Hematopoietic multipotent progenitor cell treated with erythropoietin and hydrocortisone succinate and interleukin-3 and kit ligand, for 17 days (in vitro differentiated cells): ENCODE measurements around the gene MTCH1.
A peak's percentile ranks its signal among the peaks of the same experiment; 100 is the strongest.
"Not testable (repeated sequence)": the region's sequence is repeated elsewhere in the genome, so short reads cannot be mapped to it uniquely, and the experiment has no call there.

ENCODE experiments used
- DNase-seq: peaks from one replicate; pipeline ENCODE4 v3.0.0-alpha.2; 2015; ENCODE audit warnings: low spot score

MTCH1 gene

DNA sequence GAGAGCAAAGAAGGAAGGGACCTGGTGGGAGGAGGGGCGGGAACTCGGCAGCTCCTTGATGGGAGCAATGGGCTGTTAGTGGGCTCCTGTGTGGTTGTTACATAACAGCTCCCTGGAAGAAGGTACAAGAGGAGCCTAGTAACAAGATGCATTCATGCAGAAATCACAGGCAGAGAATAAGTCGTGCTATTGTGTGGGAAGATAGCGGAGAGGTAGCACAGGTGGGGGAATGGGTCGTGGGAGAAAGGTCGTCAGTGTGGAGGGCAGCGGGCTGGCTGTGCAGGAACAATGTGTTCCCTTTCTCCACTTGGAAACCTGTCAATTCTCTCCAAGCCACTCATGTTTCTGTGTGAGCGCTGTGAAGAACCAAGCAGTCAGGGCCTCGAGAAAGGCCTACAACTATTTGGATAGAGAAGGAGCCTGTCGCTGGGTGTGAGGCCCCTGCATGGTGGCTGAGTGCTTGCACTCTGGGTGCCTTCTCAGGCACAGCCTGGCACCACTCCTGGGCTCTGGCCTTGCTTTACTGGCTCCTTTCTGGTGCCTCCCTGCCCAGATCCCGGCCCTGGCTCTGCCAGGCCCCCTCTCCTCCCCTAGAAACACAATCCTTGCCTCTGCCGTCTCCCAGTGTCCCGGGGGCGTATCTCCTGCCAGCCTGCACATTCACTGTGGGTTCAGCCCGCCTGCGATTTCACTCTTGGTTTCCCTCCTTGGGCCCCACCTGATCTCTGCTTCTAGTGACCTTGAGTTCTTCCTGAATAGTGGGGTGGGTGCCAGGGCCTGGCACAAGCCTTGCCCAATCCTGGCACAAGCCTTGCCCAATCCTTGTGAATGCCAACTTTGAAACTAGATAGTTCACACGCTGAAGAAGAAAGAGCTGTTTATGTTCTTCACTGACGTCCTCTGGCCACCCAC is 12.1 kb upstream of the MTCH1 start:
- no peak for DNase-seq

GRCh38 chr6:36990401-36990800 is 4.4 kb upstream of the MTCH1 start:
- not testable (repeated sequence) for DNase-seq

GRCh38 chr6:36989264-36989663 is 3.3 kb upstream of the MTCH1 start:
- DNase-seq: no peak

- DNase-seq: no peak
Observed at GRCh38 chr6:36986704-36987047, 680 bp upstream of the MTCH1 start.

GRCh38 chr6:36985417-36985807 is 584 bp downstream of the MTCH1 start:
- peak; percentile 64 for DNase-seq

DNA sequence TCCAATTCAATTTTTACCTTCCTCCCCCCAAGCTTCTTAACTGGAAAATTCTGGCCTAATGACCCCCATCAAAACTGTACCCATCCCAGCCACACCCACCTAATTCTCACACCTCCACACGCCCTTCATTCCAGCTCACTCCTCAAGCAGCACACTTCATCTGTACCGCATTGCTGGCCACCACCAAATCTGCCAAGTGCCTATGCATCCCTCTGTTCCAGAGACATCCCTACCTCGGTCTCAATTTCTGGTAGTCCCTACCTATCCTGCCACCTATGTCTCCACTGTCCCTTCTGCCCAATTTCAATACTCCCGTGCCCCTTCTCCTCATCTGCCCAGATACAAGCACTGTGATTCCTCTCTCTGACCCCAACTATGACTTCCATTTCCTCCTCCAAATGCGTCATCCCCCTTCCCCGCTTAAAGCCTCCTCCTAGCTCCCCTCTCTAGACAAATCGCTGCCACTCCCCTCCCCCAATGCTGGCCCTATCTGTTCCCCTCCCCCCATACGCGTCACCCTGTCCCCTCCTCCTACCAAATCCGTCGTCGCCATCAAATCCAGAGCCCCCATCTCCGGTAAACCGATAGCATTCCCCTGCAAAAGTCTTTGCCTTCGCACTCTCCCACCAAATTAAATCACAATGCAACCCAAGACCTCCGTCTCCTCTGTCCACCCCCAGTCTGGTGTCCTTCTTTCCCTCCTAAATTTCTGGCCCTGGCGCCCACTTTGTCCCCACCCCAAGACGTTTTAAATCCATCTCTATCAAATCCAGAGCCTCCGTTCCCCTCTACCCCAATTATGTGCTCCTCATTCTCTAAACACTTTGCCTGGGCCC is 1.2 kb downstream of the MTCH1 start:
- DNase-seq: no peak

DNA sequence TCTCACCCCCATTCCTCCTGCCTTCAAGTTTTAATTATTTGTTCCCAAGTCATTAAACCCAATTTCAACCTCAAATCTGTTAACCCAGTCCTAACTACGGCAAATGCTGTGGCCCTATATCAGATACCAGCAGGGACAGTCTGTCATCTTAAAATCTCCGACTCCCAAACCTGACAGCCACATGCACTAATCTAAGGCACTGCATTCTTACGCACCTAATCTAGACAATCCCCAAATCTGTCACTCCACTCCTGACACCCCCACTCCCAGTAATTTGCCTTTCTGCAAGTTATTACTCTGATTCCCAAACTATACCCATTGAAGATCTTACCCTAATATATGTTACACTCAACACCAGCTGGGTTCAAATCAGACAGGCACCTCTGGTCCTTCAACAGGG is 2.5 kb downstream of the MTCH1 start:
- no peak for DNase-seq

- DNase-seq: no peak
Observed at GRCh38 chr6:36980876-36981619, 4.9 kb downstream of the MTCH1 start.

DNA sequence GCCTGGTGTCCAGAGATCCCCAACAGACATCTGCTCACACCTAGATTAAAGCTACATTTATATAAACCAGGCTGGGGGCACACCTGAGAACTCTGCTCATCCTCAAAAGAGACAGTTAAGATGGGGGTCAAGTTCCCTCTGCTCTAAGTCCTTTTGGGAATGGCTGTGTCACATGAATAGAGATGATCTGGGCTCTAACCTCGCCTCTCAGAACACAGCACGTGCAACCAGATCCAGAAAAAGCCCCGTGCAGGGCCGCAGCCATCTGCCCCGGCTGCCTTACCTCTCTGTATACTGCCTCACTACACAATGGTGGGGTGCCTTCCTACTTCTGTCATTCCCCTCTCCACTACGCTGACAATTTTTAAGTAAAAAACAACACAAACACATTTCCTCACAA is 5.9 kb downstream of the MTCH1 start:
- no peak for DNase-seq

- DNase-seq: peak; percentile 79
Observed at GRCh38 chr6:36979347-36979742, 6.7 kb downstream of the MTCH1 start.

- peak; percentile 73 for DNase-seq
Observed at GRCh38 chr6:36978421-36979346, 7.3 kb downstream of the MTCH1 start.

DNA sequence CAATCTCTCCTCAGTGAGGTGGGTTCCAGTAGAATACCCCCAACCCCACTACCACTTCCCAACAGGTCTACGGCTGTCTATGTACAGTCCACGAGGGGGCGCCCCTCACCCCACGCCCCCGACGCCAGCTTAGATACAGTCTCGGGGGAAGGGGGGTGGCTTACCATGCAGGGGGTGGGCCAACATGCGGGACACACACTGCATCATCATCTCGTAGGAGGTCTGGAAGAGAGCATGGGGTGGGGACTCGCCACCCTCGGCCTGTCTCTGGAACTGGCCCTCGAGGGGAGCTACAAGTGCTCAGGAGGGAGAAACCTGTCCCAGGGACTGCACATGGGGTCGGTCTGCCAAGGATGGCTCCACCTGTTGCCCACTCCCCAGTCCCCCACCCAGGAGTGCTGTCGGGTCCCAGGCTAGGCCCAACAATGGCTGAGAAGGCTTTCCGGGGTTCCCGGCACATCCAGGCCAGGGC is 8.5 kb downstream of the MTCH1 start:
- DNase-seq: no peak

GRCh38 chr6:36976931-36977330 is 9.1 kb downstream of the MTCH1 start:
- no peak for DNase-seq

DNA sequence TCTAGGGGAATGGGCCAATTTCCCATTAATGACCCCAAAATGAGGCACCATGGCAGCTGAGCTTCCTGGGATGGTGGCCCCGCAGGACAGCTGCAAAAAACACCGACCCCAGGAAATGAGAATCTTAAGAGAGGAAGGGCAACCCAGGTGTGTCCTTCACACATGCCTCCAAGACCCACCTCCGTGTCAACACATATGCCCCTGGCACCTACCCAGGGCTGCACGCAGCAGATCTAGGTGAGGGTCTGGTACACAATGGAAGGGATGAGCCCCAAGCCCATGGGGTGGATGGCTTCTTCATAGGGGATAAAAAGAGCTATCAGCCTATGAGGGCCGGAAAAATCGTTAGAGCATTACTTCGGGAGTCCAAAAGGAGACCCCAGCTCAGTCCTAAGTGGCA is 9.5 kb downstream of the MTCH1 start:
- no peak for DNase-seq

DNA sequence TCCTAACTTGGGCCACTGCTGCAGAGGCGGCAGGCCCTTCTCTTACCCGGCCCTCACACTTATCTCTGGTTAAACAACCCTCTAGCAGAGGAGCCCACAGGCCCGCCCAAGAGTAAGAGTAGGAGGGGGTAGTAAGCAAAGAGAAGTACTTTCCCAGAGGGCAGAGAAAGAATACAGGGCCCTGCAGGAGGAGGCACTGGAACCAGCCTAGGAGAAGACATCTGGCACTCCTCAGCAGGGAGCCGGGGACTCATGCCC is 10.1 kb downstream of the MTCH1 start:
- DNase-seq: peak; percentile 75

GRCh38 chr6:36975231-36976006 is 10.6 kb downstream of the MTCH1 start:
- no peak for DNase-seq

GRCh38 chr6:36973647-36974046 is 12.3 kb downstream of the MTCH1 start:
- DNase-seq: no peak

DNA sequence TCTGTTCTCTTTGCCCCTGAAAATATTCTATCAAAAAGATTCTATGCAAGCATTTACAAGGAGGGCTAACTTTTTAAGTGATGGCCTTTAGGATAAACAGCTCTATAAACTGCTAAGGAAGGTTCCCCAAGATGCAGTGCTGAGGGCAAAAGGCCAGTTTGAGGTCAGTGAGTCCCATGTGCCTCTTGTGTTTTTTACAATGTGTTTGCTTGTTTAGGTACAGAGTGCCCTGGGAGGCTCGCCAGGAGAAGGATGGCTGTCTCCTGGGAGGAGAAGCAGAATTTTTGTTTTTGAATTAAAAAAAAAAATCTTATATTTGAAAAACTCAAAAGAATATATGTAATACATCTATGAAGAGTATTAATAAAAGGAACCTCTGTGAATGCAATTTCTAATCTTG is 12.8 kb downstream of the MTCH1 start:
- no peak for DNase-seq

GRCh38 chr6:36971921-36972673 is 13.9 kb downstream of the MTCH1 start:
- DNase-seq: no peak
